ENCODE measurements around the gene C14orf119.

The C14orf119 gene

DNA sequence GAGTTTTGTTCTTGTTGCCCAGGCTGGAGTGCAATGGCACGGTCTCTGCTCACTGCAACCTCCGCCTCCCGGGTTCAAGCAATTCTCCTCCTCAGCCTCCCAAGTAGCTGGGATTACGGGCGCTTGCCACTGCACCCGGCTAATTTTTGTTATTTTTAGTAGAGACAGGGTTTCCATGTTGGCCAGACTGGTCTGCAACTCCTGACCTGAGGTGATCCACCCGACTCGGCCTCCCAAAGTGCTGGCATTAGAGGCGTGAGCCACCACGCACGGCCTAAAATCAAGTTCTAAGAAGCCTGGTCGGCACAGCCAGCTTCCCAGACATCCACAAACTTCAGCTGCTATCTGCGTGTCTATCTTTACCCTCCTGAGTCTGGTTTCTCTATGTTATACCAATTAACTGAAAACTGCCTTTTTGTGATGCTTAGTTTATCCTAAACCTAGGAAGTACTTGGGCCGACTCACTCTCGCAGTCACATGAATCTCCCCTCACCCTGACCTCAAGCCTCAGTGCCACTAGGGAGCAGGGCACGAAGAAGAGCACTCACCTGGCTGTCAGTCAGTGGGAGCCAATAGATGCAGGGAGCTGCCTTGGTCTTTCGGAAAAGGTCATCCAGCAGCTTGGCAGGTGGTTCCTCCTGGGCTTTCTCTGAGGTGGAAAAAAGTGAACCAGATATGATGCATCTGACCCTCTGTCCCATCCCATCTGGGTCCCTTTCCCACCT lies 34.6 kb upstream of the C14orf119 start:
- no peak for DNase-seq (ENCODE audit: low read depth in 2 of 2, low spot score in 1 of 2)

DNA sequence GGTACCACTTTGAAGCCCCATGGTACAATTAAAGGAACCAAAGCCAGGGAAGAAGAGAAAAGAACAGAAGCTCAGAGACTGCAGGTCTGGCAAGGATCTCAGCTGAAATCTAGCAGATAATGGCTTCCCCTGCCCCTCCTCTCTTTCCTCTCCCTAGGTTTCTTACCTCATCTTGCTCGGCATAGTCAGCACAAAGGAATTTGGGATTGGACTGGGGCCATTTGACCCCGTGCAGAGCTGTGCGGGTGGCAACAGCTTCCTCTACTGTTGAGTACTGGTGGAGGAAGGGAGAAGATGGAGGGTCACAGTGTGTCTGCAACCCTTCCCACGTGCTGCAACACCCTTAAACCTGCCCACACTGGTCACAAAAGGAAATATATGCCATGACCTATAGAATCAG lies 33.3 kb upstream of the C14orf119 start:
- no peak for DNase-seq (ENCODE audit: low read depth in 2 of 2, low spot score in 1 of 2)

DNA sequence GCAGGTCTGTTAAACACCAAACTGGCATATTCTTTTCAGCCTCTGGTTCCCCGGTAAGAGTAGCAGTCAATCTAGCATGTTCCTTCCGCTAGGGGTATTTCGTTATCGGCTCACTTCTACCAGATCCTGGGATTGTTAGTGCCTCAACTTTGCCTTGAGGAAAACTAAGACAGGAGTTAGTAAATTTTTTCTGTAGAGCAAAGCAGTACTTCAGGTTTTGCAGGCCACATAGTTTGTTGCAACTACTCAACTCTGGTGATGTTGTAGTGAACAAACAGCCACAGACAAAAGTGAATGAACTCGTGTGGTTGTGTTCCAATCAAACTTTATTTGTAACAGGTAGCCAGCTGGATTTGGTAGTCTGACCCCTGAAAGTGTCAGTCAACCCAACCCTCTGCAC lies 31.7 kb upstream of the C14orf119 start:
- no peak for DNase-seq (ENCODE audit: low read depth in 2 of 2, low spot score in 1 of 2)

DNA sequence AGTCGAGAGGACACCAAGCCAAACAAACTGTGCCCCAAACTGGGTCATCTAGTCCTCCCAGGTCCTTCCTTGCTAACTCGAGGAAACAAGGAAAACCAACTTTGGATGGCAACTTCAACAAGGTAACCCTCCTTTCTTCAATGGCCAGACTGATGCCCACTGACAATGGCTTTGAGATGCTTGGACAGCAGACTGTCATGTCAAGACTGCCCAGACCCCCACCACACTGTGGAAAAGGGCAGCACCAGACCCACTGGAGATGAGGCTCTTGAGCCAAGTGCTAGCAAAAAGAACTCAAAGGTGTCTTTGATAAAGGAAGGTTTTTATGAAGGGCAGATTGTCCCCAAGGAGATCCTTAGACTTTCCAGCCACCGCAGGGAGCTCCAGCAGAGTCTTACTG lies 28.9 kb upstream of the C14orf119 start:
- no peak for DNase-seq (ENCODE audit: low read depth in 2 of 2, low spot score in 1 of 2)

DNA sequence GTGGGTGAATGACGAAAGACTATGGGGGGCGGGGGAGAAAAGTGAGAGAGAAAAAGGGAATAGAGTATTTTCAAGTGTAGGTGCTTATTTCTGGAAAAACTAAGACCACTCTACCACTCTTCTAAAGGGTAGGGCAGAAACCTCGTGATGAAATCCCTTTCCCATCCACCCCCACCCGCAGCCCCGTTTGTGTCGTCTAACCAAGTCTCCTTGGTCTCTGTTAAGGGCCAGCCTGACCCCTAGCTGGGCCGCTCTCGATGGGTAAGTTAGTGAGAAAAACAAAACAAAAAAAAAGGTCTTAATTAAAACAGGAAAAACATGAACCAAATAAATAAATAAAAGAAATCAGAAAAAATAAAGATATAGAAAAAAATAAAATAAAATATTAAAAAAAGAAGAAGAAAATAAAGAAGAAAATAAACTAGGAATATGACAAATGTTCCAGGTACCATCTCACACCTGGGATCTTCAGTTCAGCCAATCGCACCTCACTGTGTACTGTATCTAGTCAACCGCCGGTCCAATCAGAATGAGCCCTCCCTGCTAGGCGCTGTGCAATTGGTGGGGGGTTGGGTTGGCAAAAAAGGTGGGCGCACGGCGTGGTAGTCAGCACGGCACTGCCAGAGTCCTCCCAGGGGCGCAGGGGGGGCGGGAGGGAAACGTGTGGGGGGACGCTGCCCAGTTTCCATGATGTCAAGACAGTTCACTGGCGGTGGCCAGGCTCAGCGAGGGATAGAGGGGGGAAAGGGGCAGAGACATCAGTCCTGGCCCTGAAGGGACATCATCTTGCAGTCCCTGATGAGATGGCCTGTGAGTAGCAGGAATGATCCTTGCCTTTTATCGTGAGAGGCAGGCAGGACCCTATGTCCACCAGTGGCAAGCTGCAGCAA lies 28.2 kb upstream of the C14orf119 start:
- no peak for DNase-seq (ENCODE audit: low read depth in 2 of 2, low spot score in 1 of 2)

DNA sequence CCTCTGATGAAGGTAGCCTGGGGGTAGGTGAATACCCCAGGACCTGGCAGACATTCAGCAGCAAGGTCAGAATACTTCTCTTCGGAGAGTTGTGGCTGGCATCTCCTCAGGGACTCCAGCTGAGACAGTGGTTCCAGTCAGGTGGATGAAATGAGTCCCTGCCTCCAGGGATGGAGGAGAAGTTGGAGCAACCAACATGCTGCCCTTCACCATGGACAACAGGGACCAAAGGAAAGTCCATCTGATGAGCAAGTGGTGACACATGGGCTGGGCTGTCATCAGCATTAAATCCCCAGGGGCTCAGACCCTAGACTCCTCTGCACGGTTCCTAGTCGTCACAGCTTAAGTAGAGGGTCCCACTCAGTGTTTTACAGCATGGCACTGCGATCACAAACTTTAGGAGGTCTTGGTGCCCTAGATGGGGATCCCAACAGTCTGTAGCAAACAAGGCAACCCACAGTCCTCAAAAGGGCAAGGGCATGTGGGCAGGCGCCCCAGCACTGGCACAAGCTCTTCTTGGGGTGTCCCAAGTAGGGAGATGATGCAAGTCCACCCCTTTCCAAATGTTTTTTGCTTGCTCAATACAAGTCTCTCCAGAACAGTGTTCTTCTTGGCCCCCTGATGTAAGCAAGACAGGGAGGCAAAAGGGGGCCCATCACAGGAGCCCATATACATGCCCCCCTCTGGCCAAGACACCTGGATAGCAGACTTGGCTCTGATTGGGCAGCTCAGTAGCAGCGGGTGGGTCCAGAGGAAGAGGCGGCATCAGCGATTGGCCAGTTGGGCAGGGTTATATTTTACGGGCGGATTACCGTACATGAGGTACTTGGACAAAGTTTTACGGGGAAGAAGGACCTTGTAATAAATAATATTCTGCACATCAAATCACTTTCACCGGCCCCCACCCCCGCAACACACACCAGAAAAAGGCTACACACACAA lies 27.2 kb upstream of the C14orf119 start:
- no peak for DNase-seq (ENCODE audit: low read depth in 2 of 2, low spot score in 1 of 2)

DNA sequence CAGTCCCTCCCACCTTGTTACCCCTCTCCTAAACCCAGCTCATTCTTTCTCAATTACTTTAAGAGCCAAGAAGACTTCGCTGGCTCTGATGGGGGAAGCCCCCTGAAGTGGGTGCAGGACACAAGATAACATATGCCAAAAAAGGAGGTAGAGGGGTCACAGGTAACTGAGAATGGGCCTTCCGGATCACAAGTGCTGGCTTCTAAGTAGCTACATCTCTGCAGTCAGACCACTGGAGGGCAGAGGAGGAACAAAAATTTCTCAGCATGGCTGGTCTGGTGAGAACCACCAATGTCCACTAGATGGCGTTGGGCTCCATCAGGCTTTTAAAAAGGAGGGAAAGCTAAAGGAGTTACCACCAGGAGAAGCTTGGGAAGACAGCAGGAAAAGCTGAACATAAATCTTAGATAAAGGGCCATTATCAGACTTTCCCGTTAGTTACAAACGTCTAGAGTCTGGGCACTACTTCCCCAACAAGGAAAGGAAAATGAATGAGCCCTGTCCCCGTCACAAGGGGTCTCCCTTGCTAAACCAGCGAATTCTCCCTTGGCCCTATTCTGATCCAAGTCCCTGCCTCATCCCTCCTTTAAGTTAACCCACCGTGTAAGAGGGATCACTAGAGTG lies 26.4 kb upstream of the C14orf119 start:
- peak; percentile 27 to 37 for DNase-seq (ENCODE audit: low read depth in 2 of 2, low spot score in 1 of 2)

DNA sequence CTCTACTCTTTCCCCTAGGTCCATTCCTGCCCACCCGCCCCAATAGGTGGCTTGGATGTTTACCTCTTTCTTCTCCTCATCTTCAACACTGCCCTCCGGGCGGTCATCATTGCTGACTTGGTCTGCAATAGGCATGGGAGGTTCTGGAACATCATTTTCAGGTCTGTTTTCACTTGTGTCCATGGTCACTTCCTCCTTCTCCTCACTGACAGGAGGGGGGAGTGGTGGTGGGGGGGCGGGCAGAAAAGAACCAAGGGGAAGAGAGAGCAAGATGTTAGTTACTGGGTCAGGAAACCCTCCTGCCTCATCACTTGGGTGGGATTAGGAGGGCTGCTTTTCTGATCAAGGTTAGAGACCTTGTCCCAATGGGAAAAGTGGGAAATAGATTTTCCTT lies 25.9 kb upstream of the C14orf119 start:
- no peak for DNase-seq (ENCODE audit: low read depth in 2 of 2, low spot score in 1 of 2)

DNA sequence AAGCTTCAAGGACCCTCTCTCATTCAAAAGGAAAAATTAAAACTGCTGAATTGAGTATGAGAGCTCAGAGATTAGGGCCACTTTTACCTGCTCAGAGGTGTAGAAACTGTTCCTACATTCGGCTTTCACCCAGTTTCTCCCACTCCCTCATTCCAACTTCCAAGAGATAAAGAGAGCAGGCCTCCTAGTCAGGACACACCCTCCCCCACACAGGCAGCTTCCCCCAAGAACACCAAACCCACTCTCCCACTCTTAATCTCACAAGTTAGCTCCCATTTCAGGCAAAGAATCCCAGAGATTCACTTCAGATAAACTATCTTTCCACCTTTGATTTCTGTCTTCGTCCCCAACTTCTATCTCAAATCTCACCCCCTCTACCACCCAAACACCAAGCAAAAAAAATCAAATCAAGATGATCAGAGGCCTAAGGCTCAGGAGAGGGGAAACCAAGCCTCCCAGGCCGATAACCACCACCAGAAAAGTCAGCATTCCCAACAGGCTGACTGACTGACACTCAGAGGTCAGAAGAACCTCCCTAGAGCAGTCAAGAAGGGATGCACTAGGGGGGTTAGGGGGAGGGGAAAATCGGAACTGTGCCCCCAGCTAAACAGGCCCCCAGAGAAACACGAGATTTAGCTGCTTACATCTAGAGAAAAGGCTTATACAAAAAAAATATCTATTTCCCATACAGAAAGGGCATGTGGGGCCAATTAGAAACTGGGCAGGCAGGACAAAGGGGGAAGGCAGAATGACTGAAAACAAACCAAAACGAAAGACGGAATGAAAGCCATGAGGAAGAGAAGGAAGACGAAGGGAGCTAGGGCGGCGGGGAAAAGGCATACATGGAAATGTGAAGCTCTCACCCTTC lies 24.8 kb upstream of the C14orf119 start:
- DNase-seq (ENCODE audit: low read depth in 2 of 2, low spot score in 1 of 2): no peak

DNA sequence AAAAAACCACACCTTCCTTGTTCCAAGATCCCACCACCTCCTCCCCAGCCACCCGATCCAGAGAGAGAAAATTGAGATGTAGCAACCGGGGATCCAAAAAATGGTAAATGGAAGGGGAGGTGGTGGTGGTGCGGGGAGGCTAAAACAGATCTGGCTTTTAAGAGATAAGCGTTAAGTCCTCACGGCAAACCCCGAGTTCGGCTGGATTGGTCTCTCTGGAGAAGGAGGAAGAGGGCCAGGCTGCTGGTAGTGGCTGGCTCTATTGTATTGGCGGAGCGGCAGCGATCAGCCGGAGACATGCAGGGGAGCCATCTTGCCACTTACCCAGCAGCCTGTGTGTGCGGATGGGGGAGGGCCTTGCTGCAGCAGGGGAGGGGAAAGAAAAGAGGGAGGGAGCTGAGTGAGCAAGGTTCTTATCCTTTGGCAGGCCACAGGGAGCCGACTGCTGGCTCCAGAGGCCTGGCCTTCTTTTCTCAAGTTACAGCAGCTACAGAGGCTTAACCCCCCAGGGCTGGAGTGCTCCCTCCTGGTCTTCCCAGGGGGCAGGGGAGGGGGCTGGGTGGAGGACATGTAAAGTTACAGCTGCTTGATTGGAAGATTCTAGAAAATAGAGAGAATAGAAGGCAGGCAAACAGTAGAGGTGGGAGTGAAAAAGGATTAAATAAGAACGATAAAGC lies 23.9 kb upstream of the C14orf119 start:
- peak; percentile 28 to 43 for DNase-seq (ENCODE audit: low read depth in 2 of 2, low spot score in 1 of 2)

DNA sequence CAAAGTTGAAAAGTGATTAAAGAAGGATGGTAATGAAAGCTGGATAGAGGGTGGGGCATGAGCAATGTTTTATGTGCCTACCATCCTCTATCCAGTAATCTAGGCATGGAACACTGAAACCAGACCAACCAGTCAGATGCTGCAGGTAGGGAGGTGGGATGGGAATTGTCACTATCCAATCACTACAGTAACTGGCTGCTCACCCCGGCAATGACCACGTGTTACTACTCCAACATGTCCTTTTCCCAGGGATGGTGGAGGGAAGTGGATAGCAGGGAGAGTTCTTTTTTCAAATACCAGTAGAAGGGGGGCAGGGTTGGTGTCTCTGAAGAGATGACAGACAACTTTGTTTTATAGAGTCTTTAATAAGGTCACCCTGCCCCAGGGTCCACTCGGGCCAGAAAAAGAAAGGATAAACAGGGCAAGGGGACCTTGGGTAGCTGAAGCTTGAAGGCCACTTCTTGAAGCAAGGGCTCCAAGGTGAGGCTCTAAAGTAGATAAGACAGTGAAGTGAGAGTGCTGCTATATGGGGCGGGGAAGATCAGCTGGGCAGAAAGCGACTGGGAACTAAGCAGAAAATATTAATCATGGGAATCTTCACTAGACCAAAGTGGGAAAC lies 23.3 kb upstream of the C14orf119 start:
- DNase-seq (ENCODE audit: low read depth in 2 of 2, low spot score in 1 of 2): no peak

DNA sequence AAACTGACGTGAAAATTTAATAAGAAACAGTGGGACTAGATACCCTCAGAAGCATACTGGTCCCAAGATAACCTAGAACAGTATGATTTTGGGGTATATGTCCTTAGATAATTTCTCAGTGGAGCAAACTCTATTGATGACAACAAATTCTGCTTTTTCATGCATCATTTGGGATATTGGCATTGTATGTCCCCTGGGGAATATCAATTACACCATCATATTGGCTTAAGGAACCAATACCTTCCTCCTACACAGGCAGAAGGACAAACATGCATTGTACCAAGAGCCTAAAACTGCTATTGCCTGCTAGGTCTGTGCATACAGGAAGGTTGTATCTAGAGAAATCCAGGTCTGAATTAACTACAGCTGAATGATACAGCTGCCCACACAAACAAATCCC lies 20.4 kb upstream of the C14orf119 start:
- DNase-seq (ENCODE audit: low read depth in 2 of 2, low spot score in 1 of 2): no peak

DNA sequence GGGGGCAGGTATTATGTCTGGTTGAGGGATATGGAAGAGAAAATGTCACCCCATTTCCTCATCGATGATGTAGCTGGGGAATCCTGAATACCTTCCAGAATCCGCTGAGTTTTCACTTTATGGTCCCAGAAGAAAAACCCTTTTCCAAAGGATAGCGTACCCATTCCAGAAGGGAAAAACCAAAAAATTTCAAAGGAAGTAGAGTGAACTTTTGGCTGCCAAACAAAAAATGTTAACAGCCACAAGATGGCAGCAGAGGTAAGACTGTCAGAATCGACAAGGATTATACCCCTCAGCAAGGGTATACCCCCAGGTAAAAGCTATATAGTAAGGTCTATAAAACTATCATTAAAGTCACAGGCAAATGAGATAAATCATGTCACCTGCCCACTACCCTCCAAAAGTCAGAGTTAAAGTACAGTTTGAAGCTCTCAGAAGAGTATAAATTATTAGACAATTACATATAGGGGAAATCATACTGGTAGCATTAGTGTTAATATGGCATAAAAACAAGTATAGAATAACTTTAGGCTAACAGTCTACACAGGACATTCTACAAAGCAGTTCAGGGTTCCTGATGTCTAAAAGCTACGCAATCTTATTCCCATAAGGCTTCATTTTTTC lies 18.4 kb upstream of the C14orf119 start:
- no peak for DNase-seq (ENCODE audit: low read depth in 2 of 2, low spot score in 1 of 2)

DNA sequence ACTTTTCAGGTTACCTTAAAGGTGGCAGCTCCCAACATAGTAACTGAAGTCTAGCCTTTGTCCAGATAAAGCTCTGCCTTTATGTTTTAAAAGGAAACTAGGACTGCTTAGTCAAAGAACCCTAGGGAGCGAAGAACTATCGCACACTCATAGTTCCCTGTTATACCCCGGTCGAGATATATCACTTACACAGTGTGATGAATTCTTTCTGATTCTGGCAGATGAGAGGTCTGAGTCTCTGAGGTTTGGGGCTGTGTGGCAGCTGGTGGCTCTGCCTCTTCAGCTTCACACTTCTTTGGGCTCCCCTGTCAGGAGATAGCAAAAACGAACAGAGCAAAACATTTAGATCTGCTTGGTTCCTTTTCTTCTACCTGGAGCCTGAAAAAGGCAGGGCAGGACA lies 17.3 kb upstream of the C14orf119 start:
- no peak for DNase-seq (ENCODE audit: low read depth in 2 of 2, low spot score in 1 of 2)

DNA sequence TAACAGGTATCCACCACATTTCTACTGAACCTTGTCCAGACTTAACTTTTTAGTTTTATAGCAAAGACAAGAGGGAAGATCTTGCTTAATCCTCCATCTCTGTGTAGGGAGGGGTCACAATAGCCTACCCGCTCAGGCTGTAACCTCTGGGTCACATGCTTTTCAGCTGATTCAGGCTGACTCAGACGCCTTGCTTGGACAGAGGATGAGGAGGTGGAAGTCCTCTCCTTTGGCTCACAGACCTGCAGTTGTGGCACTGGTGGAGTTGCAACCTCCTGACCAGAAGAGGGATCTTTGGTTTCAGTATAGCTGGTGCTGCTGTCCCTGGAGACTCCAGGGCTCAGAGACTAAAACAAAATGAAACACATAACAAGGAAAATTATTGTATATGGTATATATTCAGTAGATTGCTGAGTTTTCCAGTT lies 16.6 kb upstream of the C14orf119 start:
- DNase-seq (ENCODE audit: low read depth in 2 of 2, low spot score in 1 of 2): no peak

DNA sequence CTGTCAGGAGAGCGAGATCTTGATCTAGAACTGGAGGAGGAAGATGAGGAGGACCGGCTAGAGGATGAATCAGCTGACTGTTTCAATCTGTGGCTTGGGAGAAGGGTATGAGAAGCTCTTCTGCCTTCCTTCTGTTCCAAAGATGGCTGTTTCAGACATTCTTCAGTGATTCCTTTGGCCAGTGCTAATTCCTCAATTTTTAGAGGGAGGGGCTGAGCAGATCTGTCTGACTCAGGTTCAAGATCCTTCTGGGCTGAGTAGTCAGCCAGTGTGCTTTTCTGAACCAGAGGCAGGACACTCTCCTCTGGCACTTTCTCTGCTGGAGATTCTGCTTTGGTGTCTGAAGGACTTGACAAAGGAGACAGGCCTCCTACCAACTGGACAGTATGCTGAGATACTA lies 15.6 kb upstream of the C14orf119 start:
- DNase-seq (ENCODE audit: low read depth in 2 of 2, low spot score in 1 of 2): no peak

DNA sequence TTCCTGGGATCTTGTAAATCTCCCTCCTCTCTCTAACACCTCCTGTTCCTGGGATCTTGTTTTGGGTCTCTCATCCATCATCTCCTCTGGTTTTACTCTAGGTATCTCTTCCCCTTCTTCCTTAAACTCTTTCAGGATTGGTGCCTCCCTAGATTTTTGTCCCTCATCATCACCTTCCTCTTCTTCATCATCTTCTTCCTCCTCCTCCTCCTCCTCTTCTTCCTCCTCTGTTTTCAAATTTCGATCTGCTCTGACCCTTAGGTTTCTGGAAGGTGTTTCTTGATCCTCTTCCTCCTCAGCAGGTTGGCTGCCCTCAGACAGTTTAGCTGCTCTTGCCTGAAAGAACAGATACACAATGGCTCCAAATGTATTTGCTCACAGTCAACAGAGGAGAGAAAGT lies 14.8 kb upstream of the C14orf119 start:
- DNase-seq (ENCODE audit: low read depth in 2 of 2, low spot score in 1 of 2): no peak

DNA sequence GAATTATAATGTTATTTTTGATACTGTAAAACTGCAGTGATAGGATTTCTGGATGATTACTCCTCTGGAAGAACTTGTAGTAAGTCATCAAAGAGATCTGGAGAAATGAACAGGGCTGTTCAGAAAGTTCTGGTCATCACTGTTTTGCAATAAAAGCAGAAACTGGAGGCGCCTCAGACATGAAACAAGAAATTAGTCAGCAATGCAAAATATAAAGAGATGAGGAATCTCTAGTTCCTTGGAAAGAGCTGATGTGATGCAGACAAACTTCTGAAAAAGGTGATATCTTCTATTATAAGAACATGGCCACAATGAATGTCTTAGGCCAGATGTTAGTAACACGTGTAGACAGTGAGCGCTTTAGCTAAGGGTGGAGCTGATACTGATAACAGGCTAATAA lies 9.8 kb upstream of the C14orf119 start:
- no peak for DNase-seq (ENCODE audit: low read depth in 2 of 2, low spot score in 1 of 2)

DNA sequence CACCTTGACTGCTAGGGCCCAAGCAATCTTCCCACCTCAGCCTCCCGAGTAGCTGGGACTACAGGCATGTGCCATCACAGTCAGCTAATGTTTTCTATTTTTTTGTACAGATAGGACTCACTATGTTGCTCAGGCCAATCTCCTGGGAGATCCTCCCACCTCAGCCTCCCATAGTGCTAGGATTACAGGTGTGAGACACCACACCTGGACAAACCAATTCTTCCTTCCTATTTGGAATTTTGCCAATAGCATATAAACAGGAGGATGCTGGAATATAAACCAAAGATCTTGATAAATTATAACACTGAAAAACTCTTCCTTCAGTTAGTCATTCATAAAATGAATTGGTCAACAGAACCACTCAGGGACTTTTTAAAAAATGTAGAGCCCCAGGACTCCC lies 8.7 kb upstream of the C14orf119 start:
- DNase-seq (ENCODE audit: low read depth in 2 of 2, low spot score in 1 of 2): no peak

All from stimulated activated CD8-positive, alpha-beta memory T cell treated with anti-CD3 and anti-CD28 coated beads, Interleukin-4, amount 100 ng/mL, for 1 hour (primary cell).